HG03354 (cell line): Measurements from ENCODE around the gene PTGS1.
"Not testable (repeated sequence)": the region's sequence is repeated elsewhere in the genome, so short reads cannot be mapped to it uniquely, and the experiment has no call there.

Experiments used
- ATAC-seq: cut with Tn5 transposase; IDR thresholded peaks from one replicate; pipeline ENCODE4 v1.9.1; 2021; ENCODE audit warnings: mild to moderate bottlenecking; ENCODE audit not compliant: unreplicated experiment, poor library complexity, severe bottlenecking

PTGS1 gene

GRCh38 chr9:122346478-122347347 lies 24.1 kb upstream of the PTGS1 start:
- ATAC-seq: no peak

GRCh38 chr9:122347348-122348287 lies 23.2 kb upstream of the PTGS1 start:
- ATAC-seq: no peak

- no peak for ATAC-seq
Measured at GRCh38 chr9:122348288-122348777, 22.5 kb upstream of the PTGS1 start.

- no peak for ATAC-seq
Measured at GRCh38 chr9:122348791-122349190, 22.0 kb upstream of the PTGS1 start.

GRCh38 chr9:122349201-122349600 lies 21.6 kb upstream of the PTGS1 start:
- no peak for ATAC-seq

- peak; percentile 88 for ATAC-seq
Measured at GRCh38 chr9:122350577-122351355, 20.1 kb upstream of the PTGS1 start.

GRCh38 chr9:122354536-122355199 lies 16.2 kb upstream of the PTGS1 start:
- no peak for ATAC-seq

- ATAC-seq: no peak
Measured at GRCh38 chr9:122355336-122355875, 15.4 kb upstream of the PTGS1 start.

- ATAC-seq: no peak
Measured at GRCh38 chr9:122356627-122357026, 14.2 kb upstream of the PTGS1 start.

GRCh38 chr9:122360891-122361290 lies 9.9 kb upstream of the PTGS1 start:
- no peak for ATAC-seq

- ATAC-seq: not testable (repeated sequence)
Measured at GRCh38 chr9:122363131-122363530, 7.7 kb upstream of the PTGS1 start.

GRCh38 chr9:122364117-122364782 lies 6.6 kb upstream of the PTGS1 start:
- no peak for ATAC-seq

- no peak for ATAC-seq
Measured at GRCh38 chr9:122364783-122365150, 6.1 kb upstream of the PTGS1 start.

GRCh38 chr9:122366074-122366660 lies 4.7 kb upstream of the PTGS1 start:
- ATAC-seq: no peak

GRCh38 chr9:122367065-122367464 lies 3.8 kb upstream of the PTGS1 start:
- no peak for ATAC-seq

- ATAC-seq: no peak
Measured at GRCh38 chr9:122367774-122368460, 2.9 kb upstream of the PTGS1 start.

GRCh38 chr9:122368642-122369041 lies 2.2 kb upstream of the PTGS1 start:
- no peak for ATAC-seq

- ATAC-seq: peak; percentile 37
Measured at GRCh38 chr9:122370303-122370702, 521 bp upstream of the PTGS1 start.
